ENCODE results near the gene BUB1B.
"Not testable (repeated sequence)": the region's sequence is repeated elsewhere in the genome, so short reads cannot be mapped to it uniquely, and the experiment has no call there.

DNA sequence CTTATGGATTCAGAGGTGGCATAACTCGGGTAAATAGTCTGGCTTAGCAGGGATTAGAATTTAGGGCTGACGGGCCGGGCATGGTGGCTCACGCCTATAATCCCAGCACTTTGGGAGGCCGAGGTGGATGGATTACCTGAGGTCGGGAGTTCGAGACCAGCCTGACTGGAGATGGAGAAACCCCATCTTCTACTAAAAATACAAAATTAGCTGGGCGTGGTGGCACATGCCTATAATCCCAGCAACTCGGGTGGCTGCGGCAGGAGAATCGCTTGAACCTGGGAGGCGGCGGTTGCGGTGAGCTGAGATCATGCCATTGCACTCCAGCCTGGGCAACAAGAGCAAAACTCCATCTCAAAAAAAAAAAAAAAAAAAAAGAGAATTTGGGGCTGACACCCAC, 45.8 kb upstream of the BUB1B start:
- TF ChIP-seq, protein P1, sequence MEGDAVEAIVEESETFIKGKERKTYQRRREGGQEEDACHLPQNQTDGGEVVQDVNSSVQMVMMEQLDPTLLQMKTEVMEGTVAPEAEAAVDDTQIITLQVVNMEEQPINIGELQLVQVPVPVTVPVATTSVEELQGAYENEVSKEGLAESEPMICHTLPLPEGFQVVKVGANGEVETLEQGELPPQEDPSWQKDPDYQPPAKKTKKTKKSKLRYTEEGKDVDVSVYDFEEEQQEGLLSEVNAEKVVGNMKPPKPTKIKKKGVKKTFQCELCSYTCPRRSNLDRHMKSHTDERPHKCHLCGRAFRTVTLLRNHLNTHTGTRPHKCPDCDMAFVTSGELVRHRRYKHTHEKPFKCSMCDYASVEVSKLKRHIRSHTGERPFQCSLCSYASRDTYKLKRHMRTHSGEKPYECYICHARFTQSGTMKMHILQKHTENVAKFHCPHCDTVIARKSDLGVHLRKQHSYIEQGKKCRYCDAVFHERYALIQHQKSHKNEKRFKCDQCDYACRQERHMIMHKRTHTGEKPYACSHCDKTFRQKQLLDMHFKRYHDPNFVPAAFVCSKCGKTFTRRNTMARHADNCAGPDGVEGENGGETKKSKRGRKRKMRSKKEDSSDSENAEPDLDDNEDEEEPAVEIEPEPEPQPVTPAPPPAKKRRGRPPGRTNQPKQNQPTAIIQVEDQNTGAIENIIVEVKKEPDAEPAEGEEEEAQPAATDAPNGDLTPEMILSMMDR (IDR thresholded peaks at IDR 0.05; ENCODE audit: low read length), result not testable (repeated sequence)
- TF ChIP-seq EZH2phosphoT487 (IDR thresholded peaks at IDR 0.05; ENCODE audit: low read length); EZH2 (optimal IDR thresholded peaks at IDR 0.05; ENCODE audit: low read depth, low read length): not testable (repeated sequence)

Data from MM.1S (cell line).